ENCODE measurements around the gene NEURL1. TPM values are rescaled to one million over a fixed set of nuclear protein-coding genes. Genes with fewer than 3 reads are reported as not detected.

NEURL1 gene
- total RNA-seq, 4 donors from 2014 or later = 0.39 to 0.63 (median 0.46) TPM

- Histone ChIP-seq H3K4me1 (peaks cover 11 to 21% (median 14%) of the 10 kb centered on the region in 4 donors), H3K27ac (replicated peaks in 1 of 4) (no peak overlapping the region), H3K36me3 (no peaks in the 10 kb centered on the region), H3K27me3 (no peaks in the 10 kb centered on the region), H3K4me3 (no peak overlapping the region), H3K9me3 (no peaks in the 10 kb centered on the region)
- 90% methylated on average over 8 of the region's 9 CpGs for WGBS
- DNase-seq (ENCODE audit: extremely low spot score) = no peak
- intact Hi-C loops (cut with DNase I) = no loop called here
- TF ChIP-seq CTCF (IDR thresholded peaks at IDR 0.05) (no peak), EP300 (IDR thresholded peaks at IDR 0.05) (no peak), POLR2A (IDR thresholded peaks at IDR 0.05; ENCODE audit: low read depth) (no peak), POLR2AphosphoS5 (IDR thresholded peaks at IDR 0.05) (no peak)
Measured at GRCh38 chr10:103543617-103544525, 50.4 kb downstream of the NEURL1 start.

- DNase-seq (ENCODE audit: extremely low spot score) = no peak
Measured at GRCh38 chr10:103544657-103545310, 51.3 kb downstream of the NEURL1 start.

GRCh38 chr10:103545366-103545765 lies 51.9 kb downstream of the NEURL1 start:
- Histone ChIP-seq H3K9me3 (no peaks in the 10 kb centered on the region), H3K36me3 (no peaks in the 10 kb centered on the region), H3K4me1 (peaks cover 11 to 21% (median 14%) of the 10 kb centered on the region in 4 donors), H3K27ac (replicated peaks in 1 of 4) (no peak overlapping the region), H3K4me3 (no peak overlapping the region), H3K27me3 (no peaks in the 10 kb centered on the region)
- intact Hi-C loops (cut with DNase I) = no loop called here
- TF ChIP-seq CTCF (IDR thresholded peaks at IDR 0.05) = no peak
- no peak for TF ChIP-seq POLR2A (IDR thresholded peaks at IDR 0.05; ENCODE audit: low read depth)
- no peak for TF ChIP-seq POLR2AphosphoS5 (IDR thresholded peaks at IDR 0.05)
- no peak for TF ChIP-seq EP300 (IDR thresholded peaks at IDR 0.05)
- DNase-seq (ENCODE audit: extremely low spot score) = no peak
- no CpG with 5 or more reads among the region's 1 CpG for WGBS

More at GRCh38 chr10:103544657-103545310, 51.3 kb downstream of the NEURL1 start:
- Histone ChIP-seq H3K27me3 (no peaks in the 10 kb centered on the region), H3K36me3 (no peaks in the 10 kb centered on the region), H3K4me1 (peaks cover 11 to 21% (median 14%) of the 10 kb centered on the region in 4 donors), H3K4me3 (no peak overlapping the region), H3K27ac (replicated peaks in 1 of 4) (no peak overlapping the region), H3K9me3 (no peaks in the 10 kb centered on the region)
- WGBS = 84% methylated on average over 8 of the region's 8 CpGs
- intact Hi-C loops (cut with DNase I) = no loop called here
- TF ChIP-seq EP300 (IDR thresholded peaks at IDR 0.05) = no peak

- DNase-seq (ENCODE audit: extremely low spot score) = no peak
- 94% methylated on average over 4 of the region's 4 CpGs for WGBS
- no peaks in the 10 kb centered on the region for H3K9me3 ChIP-seq
- H3K27ac ChIP-seq (replicated peaks in 1 of 4) = no peak overlapping the region
- no peaks in the 10 kb centered on the region for H3K36me3 ChIP-seq
- no peaks in the 10 kb centered on the region for H3K27me3 ChIP-seq
- no peak overlapping the region for H3K4me3 ChIP-seq
- peaks cover 11 to 21% (median 14%) of the 10 kb centered on the region in 4 donors for H3K4me1 ChIP-seq
- intact Hi-C loops (cut with DNase I) = no loop called here
- TF ChIP-seq POLR2A (IDR thresholded peaks at IDR 0.05; ENCODE audit: low read depth) (no peak), CTCF (IDR thresholded peaks at IDR 0.05) (no peak), POLR2AphosphoS5 (IDR thresholded peaks at IDR 0.05) (no peak), EP300 (IDR thresholded peaks at IDR 0.05) (no peak)
Measured at GRCh38 chr10:103545771-103546281, 52.3 kb downstream of the NEURL1 start.

GRCh38 chr10:103546401-103546800 lies 52.9 kb downstream of the NEURL1 start:
- no peaks in the 10 kb centered on the region for H3K9me3 ChIP-seq
- 90% methylated on average over 1 of the region's 1 CpG for WGBS
- intact Hi-C loops (cut with DNase I) = no loop called here

More at GRCh38 chr10:103546401-103546800, 52.9 kb downstream of the NEURL1 start:
- Histone ChIP-seq H3K4me3 (no peak overlapping the region), H3K27me3 (no peaks in the 10 kb centered on the region), H3K4me1 (peaks cover 11 to 21% (median 14%) of the 10 kb centered on the region in 4 donors), H3K36me3 (no peaks in the 10 kb centered on the region), H3K27ac (replicated peaks in 1 of 4) (no peak overlapping the region)
- no peak for TF ChIP-seq POLR2A (IDR thresholded peaks at IDR 0.05; ENCODE audit: low read depth)
- TF ChIP-seq EP300 (IDR thresholded peaks at IDR 0.05) = no peak
- no peak for TF ChIP-seq POLR2AphosphoS5 (IDR thresholded peaks at IDR 0.05)
- TF ChIP-seq CTCF (IDR thresholded peaks at IDR 0.05) = no peak
- no peak for DNase-seq (ENCODE audit: extremely low spot score)

All from esophagus muscularis mucosa (tissue), 4 donors.